Lower lobe of right lung (tissue), 2 donors: ENCODE data around the gene WDR48. TPM values are rescaled to one million over a fixed set of nuclear protein-coding genes. Genes with fewer than 3 reads are reported as not detected.

ENCODE experiments used
- ATAC-seq, 2 donors: fragments of 200-7000 bp; cut with Tn5 transposase; one replicate each; pipeline ENCODE4 v1.9.1; 2020 to 2022; ENCODE audit warnings: mild to moderate bottlenecking in 2 of 2, moderate library complexity in 2 of 2
- DNase-seq: peaks from one replicate; pipeline ENCODE4 v3.0.0-alpha.2; 2020
- H3K27ac ChIP-seq: fragments of 200-600 bp; one replicate; pipeline ENCODE4 v1.8.0; 2022
- H3K27me3 ChIP-seq: fragments of 200-600 bp; one replicate; pipeline ENCODE4 v1.8.0; 2022; ENCODE audit warnings: low read depth
- H3K36me3 ChIP-seq: fragments of 200-600 bp; one replicate; pipeline ENCODE4 v1.8.0; 2022; ENCODE audit warnings: mild to moderate bottlenecking
- H3K4me1 ChIP-seq: fragments of 200-600 bp; one replicate; pipeline ENCODE4 v1.8.0; 2022
- H3K4me3 ChIP-seq: fragments of 200-600 bp; one replicate; pipeline ENCODE4 v1.8.0; 2022; ENCODE audit warnings: mild to moderate bottlenecking
- H3K9me3 ChIP-seq: fragments of 200-600 bp; one replicate; pipeline ENCODE4 v1.8.0; 2022
- intact Hi-C: fragments of 100-400 bp; cut with DNase I; formaldehyde crosslinking; loops from one replicate; pipeline ENCODE4 v1.11.0; 2022
- total RNA-seq: library from RNA; stranded (reverse); fragmentation: NEBNext Ultra II Directional; extraction: Animal tissue kit (Norgen Biotek cat#: 25700); gene quantifications from one replicate; pipeline ENCODE4 v1.2.1, GENCODE V29; 2021
- TF ChIP-seq, protein P1 (sequence below): fragments of 200-600 bp; IDR thresholded peaks from one replicate; pipeline ENCODE4 v1.8.0; 2022; ENCODE audit warnings: antibody characterized with exemption, mild to moderate bottlenecking
- donor health status: DM: no; HTN: yes; CAD: no; lungs with severe emphysema.

The WDR48 gene
- total RNA-seq, 1 donor from 2014 or later: 44.2 TPM

DNA sequence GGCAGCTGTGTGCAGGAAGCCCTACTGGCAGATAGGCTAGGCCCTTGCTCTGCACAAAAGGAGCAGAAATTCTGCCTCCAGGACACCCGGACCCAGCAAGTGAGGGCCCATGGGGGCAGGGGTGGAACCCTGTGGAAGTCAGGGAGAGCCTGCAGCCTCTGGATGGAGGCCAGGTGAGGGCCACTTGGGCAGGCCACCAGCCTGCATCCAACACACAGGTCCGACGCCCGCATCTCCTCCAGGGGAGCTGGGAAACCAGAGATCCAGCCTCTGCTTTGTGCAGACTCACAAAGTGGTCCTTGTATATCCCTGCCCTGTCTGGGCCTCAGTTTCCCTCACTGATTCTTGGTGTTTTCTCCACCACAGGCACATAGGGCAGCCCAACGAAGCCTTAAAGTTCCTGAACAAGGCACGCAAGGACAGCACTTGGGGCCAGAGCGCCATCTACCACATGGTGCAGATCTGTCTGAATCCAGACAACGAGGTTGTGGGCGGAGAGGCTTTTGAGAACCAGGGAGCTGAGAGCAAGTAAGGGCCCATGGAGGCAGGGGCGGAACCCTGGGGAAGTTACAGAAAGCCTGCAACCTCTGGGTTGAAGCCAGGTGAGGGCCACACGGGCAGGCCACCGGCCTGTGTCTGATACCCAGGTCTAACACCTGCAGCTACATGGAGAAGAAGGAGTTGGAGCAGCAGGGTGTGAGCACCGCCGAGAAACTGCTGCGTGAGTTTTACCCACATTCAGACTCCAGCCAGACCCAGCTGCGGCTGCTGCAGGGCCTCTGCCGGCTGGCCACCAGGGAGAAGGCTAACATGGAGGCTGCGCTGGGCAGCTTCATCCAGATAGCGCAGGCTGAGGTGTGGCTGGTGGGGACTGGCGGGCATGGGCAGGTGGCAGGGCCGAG lies 85.0 kb downstream of the WDR48 start:
- no peaks in the 10 kb centered on the region for H3K9me3 ChIP-seq
- peaks cover 68% of the 10 kb centered on the region for H3K4me1 ChIP-seq
- ATAC-seq: no peak
- H3K36me3 ChIP-seq: peaks cover 39% of the 10 kb centered on the region
- peak overlapping the region; percentile 78 for H3K27ac ChIP-seq
- no peaks in the 10 kb centered on the region for H3K27me3 ChIP-seq
- DNase-seq: no peak
- intact Hi-C loops: no loop called here
- TF ChIP-seq, protein P1, sequence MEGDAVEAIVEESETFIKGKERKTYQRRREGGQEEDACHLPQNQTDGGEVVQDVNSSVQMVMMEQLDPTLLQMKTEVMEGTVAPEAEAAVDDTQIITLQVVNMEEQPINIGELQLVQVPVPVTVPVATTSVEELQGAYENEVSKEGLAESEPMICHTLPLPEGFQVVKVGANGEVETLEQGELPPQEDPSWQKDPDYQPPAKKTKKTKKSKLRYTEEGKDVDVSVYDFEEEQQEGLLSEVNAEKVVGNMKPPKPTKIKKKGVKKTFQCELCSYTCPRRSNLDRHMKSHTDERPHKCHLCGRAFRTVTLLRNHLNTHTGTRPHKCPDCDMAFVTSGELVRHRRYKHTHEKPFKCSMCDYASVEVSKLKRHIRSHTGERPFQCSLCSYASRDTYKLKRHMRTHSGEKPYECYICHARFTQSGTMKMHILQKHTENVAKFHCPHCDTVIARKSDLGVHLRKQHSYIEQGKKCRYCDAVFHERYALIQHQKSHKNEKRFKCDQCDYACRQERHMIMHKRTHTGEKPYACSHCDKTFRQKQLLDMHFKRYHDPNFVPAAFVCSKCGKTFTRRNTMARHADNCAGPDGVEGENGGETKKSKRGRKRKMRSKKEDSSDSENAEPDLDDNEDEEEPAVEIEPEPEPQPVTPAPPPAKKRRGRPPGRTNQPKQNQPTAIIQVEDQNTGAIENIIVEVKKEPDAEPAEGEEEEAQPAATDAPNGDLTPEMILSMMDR: no peak
- no peak overlapping the region for H3K4me3 ChIP-seq

DNA sequence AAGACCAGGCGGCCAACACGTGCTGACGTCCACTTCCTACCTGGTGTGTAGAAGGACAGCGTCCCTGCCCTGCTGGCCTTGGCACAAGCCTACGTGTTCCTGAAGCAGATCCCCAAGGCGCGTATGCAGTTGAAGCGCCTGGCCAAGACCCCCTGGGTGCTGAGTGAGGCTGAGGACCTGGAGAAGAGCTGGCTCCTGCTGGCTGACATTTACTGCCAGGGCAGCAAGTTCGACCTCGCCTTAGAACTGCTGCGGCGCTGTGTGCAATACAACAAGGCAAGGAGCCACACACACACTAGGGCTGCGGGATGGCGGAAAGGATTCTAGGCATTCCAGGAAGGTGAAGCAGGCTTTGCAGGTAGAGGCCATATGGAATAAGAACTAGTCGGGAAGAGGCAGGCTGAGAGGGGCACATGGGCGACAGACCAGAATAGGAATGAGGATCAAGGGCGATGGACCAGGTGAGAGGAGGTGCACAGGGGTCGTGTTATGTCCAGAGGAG lies 85.7 kb downstream of the WDR48 start:
- H3K27me3 ChIP-seq: no peaks in the 10 kb centered on the region
- intact Hi-C loops: no loop called here
- TF ChIP-seq, protein P1: no peak

DNA sequence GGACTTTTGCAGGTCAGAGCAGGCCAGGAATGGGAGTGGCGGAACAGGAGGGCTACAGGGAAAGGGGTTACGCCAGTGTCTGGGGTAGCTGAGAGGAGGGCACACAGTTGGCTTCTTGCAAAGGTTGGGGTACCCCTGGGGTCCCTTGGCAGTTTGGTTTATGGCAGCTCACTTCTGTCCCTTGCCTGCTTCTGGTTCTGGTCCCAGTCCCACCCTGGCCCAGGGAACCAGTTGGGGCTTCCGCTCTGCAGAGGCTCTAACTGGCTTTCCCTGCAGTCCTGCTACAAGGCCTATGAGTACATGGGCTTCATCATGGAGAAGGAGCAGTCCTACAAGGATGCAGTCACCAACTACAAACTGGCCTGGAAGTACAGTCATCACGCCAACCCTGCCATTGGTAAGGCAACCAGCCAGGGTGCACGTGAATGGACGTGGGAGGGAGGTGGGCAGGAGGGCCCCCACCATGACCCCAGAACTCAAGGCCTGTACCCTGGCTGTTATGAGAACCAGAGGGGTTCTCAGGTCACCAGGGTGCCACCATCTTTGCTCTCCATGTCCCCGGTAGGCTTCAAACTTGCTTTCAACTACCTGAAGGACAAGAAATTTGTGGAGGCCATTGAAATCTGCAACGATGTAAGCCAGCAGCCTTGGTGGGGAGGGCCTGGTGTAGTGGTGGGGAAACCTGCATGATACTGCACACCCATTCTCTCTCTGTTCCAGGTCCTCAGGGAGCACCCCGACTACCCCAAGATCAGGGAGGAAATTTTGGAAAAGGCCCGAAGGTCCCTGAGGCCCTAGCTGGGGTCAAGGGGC lies 86.4 kb downstream of the WDR48 start:
- TF ChIP-seq, protein P1: no peak
- ATAC-seq (no peak), DNase-seq (no peak)
- Histone ChIP-seq H3K27ac (no peak overlapping the region), H3K9me3 (no peaks in the 10 kb centered on the region), H3K4me1 (peaks cover 69% of the 10 kb centered on the region), H3K4me3 (no peak overlapping the region), H3K27me3 (no peaks in the 10 kb centered on the region), H3K36me3 (peaks cover 53% of the 10 kb centered on the region)
- intact Hi-C loops: no loop called here

More for the DNA sequence above, 85.7 kb downstream of the WDR48 start:
- H3K9me3 ChIP-seq: no peaks in the 10 kb centered on the region
- DNase-seq (no peak), ATAC-seq (no peak)
- no peak overlapping the region for H3K4me3 ChIP-seq
- H3K4me1 ChIP-seq: peaks cover 69% of the 10 kb centered on the region
- H3K27ac ChIP-seq: no peak overlapping the region
- H3K36me3 ChIP-seq: peaks cover 46% of the 10 kb centered on the region

DNA sequence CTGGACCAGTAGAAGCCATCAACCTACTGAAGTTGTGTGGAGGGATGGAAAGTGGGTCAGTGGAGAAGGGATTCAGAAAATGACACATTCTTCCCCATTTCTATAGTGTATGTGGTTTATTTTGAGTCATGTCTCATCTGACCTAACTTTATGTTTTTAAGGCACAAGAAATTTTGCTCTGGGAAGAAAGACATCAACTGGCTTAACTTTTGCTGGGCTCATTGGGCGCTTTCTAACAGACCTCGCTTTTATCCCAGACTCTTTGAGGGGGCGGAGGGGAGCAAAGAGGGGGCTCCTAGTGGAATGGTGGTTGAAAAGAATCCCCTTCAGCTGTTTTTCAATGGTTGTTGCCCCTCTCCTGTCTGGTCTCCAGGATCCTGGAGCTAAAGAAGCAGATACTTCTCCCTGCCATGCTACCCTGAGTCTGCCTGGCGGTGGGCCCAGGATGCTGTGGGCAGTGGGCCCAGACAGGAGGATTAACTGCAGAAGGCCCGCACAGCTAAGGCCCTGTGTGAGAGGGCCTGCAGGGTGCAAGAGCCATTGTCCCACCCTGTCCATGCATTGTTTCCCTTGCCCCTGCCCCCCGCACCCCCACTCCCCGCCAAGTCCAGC lies 87.1 kb downstream of the WDR48 start:
- no peak overlapping the region for H3K27ac ChIP-seq
- H3K4me3 ChIP-seq: no peak overlapping the region
- no peak for ATAC-seq
- no peaks in the 10 kb centered on the region for H3K9me3 ChIP-seq
- TF ChIP-seq, protein P1: no peak
- intact Hi-C loops: no loop called here
- DNase-seq: no peak
- H3K4me1 ChIP-seq: peaks cover 64% of the 10 kb centered on the region
- H3K27me3 ChIP-seq: no peaks in the 10 kb centered on the region
- H3K36me3 ChIP-seq: peaks cover 60% of the 10 kb centered on the region

DNA sequence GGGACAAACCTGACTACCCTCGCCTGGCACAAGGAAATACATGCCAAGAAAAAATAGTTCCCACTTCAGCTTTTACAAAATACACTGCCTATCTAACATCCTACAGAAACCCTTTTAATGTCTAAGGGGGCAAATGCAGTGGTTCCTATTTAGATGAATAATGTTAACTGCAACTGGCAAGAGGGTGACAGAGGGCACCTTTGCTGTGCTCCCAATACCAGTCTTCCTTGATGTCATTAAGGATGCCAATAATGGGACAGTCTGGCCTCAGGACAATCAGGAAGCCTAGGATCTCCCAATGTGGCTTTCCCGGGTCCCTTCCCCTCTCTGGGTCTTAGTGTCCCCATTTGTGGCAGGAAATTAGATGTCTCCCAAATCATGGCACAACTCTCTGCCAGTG lies 87.6 kb downstream of the WDR48 start:
- Histone ChIP-seq H3K27ac (no peak overlapping the region), H3K27me3 (no peaks in the 10 kb centered on the region), H3K4me3 (no peak overlapping the region), H3K4me1 (peaks cover 59% of the 10 kb centered on the region), H3K36me3 (peaks cover 65% of the 10 kb centered on the region), H3K9me3 (no peaks in the 10 kb centered on the region)
- no peak for DNase-seq
- intact Hi-C loops: no loop called here
- TF ChIP-seq, protein P1: no peak
- ATAC-seq: no peak
